Endometrial microvascular endothelial cells (primary cell): ENCODE measurements around the gene FTSJ3. TPM values are rescaled to one million over a fixed set of nuclear protein-coding genes. Genes with fewer than 3 reads are reported as not detected.
"Not testable (repeated sequence)": the region's sequence is repeated elsewhere in the genome, so short reads cannot be mapped to it uniquely, and the experiment has no call there.

Experiments used
- in situ Hi-C: cut with HindIII; loops from 2 replicates; pipeline ENCODE4 v1.10.0; 2017; ENCODE audit warnings: low sequenced_read_pairs, low pct_unique_long_range_greater_than_20kb; ENCODE audit errors: inconsistent ontology term
- total RNA-seq: library from RNA; depleted of rRNA; stranded (reverse); fragments of >200 nt; gene quantifications from one replicate; pipeline ENCODE4 v1.2.3, GENCODE V29; 2015; ENCODE audit errors: inconsistent ontology term

FTSJ3 gene
- total RNA-seq, 1 donor from 2014 or later = 55.8 TPM

DNA sequence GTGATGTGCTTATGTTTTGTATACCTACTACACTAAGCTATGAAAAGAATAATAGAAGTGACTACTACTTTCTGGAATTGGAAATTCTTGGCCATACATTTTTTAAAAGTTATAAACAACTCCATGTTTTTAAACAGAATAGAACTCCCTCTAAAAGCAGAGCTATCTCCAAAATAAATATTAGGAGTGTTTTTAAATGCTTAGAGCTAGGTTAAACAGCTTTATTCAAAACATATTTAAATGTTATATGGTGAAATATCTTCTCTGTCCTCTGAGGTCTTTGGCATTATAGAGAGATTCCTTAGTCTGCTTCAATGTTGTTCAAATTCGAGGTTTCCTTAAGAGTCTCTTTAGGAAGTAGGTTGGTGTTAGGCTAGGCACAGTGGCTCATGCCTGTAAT is 23.1 kb downstream of the FTSJ3 start:
- in situ Hi-C loops = no loop called here

DNA sequence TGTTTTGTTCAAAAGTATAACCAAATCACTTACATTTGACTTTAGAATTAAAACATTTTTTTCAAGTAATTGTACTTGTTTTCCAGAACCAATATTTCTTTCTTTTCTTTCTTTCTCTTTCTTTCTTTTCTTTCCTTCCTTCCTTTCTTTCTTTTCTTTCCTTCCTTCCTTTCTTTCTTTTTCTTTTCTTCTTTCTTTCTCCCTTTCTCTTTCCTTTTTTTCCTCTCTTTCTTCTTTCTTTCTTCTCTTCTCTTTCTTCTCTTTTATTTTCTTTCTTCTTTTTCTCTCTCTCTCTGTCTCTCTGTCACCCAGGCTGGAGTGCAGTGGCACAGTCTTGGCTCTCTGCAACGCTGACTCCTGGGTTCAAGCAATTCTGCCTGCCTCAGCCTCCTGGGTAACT is 26.7 kb downstream of the FTSJ3 start:
- in situ Hi-C loops = no loop called here

DNA sequence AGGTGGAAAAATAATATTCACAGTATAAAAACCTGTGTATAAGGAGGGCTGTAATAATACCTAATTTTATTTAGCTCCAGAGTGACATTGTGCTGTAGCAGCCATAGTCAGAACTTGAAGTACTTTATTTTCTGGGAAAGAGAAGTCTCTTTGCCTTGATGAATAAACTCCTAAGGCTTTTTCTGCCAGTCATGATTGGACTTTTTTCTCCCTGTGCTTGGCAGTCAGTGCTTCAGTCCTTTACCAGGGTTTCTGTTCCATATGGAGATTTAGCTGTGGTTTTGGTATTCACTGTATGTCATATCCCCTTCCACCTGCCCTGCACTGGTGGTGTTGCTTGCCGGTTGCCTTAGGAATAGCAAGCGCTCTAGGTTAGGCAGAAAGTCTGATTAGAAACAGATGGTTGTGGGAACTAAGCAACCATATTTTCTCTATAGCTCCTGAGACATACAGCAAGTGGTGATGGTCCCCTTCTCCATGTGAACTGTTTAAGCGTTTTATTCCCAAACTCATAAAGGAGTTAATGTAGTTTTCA is 28.8 kb downstream of the FTSJ3 start:
- in situ Hi-C loops = no loop called here

DNA sequence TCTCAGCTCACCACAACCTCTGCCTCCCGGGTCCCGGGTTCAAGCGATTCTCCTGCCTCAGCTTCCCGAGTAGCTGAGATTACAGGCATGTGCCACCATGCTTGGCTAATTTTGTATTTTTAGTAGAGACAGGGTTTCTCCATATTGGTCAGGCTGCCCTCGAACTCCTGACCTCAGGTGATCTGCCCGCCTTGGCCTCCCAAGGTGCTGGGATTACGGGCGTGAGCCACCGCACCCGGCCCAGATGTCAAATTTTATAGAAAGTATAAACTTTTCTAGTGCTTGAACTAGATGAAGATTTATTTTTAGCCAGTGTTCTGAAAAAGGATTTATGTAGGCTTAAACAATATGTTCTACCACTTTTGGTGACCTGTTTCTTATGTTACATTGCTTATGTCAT is 31.1 kb downstream of the FTSJ3 start:
- in situ Hi-C loops = not testable (repeated sequence)

DNA sequence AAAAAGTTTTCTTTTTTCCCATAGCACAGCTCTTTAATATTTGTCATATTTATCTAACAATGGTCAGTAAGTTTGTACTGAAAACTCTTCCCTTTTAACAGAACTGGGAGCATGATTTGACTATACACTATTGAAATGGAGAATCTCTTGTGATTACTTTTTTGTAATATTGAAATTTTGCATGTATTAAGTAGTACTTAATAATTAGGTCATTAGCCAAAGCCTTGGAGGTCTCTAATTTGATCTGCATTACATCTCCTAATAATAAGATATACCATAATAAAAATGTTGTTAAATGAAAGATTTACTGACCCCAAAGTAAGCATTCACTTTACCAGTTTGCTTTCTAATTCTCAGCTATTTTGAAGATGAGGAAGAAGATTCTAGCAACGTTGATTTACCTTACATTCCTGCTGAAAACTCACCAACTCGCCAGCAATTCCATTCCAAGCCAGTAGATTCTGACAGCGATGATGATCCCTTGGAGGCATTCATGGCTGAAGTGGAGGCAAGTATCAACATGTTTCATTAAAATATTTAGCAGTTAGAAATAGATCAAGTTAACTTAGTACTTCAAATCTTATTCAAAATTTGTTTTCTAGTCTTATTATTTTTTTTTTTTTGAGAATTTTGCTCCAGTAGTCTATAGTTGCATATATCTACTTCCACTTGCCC is 35.3 kb downstream of the FTSJ3 start:
- in situ Hi-C loops = no loop called here

DNA sequence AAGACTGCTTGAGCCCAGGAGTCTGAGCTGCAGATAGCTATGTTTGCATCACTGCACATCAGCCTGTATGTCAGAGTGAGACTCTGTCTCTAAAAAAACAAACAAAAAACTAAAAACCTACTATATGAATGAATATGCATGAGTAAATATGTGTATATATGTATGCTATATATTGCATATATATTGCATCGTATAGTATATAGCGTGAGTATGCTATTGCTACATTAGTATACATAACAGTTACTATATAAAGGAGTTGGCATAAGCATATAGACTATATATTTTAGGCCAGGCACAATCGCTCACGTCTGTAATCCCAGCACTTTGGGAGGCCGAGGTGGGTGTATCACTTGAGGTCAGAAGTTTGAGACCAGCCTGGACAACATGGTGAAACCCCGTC is 37.4 kb downstream of the FTSJ3 start:
- in situ Hi-C loops = no loop called here

DNA sequence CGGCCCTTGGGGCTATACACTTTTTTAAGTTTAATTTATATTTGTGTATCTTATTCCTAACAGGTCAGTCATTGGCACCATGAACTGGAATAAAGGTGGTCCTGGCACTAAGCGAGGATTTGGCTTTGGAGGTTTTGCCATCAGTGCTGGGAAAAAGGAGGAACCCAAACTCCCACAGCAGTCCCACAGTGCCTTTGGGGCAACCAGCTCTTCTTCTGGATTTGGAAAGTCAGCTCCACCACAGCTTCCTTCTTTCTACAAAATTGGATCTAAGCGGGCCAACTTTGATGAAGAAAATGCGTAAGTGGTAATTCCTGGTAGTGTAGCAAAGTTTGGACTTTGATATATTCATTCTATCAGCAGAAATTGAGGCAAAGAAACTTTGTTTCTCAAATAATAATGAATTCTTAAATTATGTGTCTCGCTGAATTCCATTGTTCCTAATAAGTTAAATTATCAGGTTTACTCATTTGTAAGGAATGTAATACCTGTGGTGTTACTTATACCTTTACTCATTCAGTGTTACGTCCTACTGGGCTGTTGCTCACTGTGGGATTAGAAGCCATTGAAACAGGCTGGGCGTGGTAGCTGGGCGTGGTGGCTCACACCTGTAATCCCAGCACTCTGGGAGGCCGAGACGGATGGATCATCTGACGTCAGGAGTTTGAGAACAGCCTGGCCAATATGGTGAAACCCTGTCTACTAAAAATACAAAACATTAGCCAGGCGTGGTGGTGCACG is 40.3 kb downstream of the FTSJ3 start:
- in situ Hi-C loops = no loop called here

DNA sequence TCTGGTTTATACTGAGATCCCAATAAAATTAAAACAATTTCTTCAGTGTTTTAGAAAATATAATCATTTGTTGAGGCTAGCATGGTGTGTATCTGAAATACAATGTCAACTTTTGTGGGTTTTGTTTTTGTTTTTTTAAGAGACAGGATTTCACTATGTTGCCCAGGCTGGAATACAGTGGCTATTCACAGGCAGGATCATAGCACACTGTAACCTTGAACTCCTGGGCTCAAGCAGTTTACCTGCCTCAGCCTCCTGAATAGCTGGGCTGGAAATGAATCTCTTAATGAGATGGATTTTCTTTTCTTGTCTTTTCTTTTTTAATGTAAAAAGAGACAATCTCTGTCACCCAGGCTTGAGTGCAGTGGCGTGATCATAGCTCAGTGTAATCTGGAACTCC is 41.3 kb downstream of the FTSJ3 start:
- in situ Hi-C loops = no loop called here

DNA sequence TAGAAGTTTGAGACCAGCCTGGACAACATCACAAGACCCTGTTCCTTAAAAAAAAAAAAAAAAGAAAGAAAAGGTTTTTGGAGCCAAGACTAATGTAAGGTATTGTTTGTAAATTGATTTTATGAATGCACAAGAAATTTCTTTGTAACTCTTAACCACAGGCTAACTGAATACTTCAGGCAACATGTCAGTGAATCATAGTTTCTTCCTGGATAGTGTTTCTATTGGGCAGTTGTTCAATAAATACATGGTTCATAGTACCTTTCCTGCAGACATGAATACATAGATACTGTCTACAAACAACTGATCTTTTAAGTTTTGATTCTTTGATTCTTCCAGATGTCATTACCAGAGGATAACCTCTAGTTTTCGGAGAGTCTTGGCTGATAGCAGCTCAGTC is 41.9 kb downstream of the FTSJ3 start:
- in situ Hi-C loops = no loop called here

DNA sequence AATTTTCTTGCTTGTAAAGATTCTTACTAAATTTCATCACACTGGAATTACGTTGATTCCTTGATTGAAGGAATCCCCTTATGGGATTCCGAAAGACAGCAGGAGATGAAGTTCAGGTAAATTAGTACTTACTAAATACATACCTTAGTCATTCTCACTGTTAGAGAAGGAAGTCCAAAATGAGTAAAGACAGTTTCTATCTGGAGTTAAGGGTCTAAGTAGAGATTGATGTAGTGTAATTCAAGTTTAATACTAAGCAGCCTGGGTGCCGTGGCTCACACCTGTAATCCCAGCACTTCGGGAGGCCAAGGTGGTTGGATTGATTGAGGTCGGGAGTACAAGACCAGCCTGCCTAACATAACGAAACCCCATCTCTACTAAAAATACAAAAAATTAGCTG is 43.9 kb downstream of the FTSJ3 start:
- in situ Hi-C loops = no loop called here

DNA sequence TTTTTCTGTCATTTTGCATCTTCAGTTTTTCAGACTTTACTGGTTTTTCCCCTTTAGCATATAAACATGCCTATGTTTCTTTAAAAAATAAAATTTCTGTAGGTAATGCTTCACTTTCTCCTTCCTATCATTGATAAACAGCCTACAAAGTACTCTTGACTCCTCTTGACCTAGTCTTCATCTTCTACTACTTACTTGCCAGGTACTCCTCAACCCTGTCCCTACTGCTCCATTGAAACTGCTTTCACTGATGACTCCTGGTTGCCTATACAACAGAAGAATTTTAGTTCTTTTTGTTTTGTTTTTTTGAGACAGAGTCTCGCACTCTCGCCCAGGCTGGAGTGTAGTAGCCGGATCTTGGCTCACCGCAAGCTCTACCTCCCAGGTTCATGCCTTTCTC is 46.5 kb downstream of the FTSJ3 start:
- in situ Hi-C loops = no loop called here

DNA sequence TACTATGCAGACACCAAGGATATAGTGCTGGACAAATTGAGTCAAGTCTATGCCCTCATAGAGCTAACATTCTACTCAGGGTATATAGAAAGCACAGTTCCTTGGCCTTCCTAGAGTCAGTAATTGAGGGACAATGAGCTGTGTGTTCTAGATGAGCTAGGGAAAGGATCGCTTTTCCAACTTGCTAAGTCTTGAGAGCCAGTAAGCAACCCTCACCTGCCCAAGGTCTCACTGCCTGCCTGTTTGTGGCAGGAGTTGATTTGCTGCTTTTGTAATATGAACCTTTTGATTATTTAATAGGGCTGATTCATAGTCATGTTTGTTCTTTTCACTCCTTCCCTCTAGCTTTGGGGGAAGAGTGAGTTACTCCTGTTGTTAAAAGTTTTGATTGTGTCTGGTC is 47.0 kb downstream of the FTSJ3 start:
- in situ Hi-C loops = no loop called here

DNA sequence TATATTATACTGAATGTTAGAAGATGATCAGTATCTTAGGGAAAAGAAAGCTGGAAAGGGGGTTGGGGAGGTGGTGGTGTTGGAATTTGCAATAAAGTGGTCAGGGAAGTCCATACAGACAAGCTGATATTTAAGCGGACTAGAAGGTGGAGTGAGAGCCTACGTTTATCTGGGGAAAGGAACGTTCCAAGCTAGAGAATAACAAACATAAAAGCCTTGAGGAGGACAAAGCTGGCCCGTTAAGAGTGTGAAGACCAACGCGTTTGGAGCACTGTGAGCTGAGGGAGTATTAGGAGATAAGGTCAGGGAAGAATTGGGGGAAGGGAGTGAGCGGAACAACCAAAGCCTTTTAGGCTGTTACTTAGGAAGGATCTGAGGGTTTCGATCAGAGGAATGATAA is 52.0 kb downstream of the FTSJ3 start:
- in situ Hi-C loops = no loop called here

DNA sequence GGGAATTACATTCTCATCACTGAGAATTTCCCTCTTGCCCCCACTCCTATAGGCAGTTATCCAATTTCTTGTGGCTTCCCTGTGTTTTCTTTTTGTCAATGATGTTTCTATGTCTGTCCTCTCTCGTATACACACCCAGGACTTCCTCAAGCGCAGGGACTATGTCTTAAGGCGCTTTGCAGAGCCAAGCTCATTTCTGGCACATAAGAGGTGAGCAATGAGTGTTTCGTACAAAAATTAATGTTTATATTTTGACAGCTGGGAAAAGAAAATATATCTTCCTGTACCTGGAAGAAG is 52.5 kb downstream of the FTSJ3 start:
- in situ Hi-C loops = no loop called here

DNA sequence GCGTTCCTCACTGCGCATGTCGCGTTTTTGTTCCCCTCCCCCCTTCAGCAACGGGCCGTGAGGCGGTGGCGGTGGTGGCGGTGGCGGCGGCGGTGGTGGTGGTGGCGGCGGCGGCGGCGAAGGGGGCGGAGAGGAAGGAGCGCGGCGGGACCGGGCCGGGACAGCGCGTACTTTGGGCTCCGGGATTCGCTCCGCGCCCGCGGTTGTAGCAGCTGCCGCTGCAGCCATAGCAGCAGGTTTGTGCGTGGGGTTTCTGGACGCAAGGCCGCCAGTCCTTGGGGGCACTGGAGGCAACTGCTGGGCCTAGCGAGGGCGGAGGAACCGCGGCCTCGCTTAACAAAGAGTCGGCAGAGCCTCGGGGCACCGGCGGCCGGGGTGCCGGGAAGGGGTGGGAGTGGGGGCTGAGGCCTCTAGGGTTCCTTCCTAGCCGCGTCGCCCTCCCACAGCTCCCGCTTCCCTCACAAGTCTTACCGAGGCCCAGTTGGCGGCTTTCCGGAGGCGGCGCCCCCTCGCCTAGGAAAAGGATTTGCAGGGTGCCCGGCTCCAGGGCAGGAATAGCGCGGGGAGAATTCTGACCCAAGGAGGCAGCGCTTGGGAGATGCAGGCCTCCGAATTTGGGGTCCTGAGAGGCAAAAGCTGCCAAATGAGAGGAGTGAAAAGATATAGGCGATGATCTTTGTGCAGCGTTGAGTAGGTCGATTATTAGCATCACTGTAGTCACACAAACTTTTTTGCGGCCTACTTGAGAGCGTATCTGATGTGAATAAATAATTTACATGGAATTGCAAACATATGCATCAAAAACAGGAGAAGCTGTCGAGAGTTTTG is 53.1 kb downstream of the FTSJ3 start, which contains the start of gene DDX42:
TSS of gene DDX42 (plus strand) at position 30 of the 828 bp plus-strand sequence. CDS start 12,880 bp downstream, outside the sequence.
- in situ Hi-C loops = no loop called here

DNA sequence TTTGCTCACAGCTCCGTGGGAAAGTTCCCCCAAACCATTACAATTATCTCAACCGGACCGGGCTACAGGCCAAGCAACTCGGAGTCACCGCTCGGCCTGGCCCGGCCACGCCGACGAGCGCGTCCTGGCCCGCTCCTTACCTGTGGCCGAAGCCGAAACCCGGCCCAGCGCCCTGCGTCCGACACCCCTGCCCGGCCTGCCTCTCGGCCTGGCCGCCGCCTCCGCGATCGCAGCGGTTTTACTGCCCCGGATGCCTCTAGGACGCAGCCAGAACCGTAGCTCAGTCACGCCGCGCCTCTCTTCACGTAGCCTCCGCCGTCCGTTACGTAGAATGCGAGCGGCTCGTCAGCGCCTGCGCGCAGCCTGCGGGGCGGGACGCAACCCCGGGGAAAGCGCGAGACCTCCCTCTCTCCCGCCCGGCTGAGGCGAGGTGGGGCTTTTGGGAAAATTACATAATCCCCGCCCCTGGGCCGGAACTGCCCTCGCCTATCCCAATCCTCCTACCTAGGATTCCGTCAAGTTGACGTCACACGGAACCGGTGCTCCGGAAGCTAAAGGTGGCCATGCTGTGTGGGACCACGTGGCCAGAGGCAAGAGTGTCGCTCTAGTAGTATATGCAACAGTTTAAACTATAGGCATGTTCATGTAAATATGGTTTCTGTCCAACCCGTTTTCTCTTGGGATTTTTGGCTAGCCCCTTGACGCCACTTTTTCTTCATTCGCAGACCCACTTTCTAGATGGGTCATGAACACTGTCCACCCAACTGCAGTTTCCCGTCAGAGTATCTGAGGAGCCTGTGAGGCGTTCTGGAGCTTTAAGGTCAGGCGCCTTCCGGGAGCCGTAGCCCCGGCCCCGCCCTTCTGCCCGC is 54.0 kb downstream of the FTSJ3 start, which contains the start of gene CCDC47:
TSS of gene CCDC47 (minus strand) at position 326 of the 869 bp plus-strand sequence. CDS start 7,422 bp downstream, outside the sequence.
- in situ Hi-C loops = no loop called here

DNA sequence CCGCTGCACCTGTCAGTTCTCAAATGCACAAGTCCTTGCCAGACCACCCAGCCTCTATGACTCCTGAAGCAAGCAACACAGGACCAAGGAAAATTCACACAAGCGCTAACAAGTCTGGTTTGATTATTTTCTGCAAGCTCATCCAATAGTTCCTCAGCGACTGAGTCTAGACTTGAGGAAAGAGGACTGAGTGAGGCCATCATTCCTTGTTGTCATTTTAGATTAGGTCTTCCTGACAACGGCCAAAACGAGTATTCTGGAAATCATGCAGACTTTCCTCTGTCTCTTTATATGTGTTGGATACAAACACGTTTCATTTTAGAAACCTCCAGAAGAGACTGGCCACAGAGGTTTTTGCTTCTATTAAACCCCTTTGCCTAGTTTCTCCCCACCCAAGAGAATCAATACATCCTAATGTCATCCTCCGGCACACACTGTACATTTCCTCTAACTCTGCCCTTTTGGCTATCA is 54.6 kb downstream of the FTSJ3 start:
- in situ Hi-C loops = no loop called here
